RWPE1 (cell line): Measurements from ENCODE around the gene P3H2.
"Not testable (repeated sequence)": the region's sequence is repeated elsewhere in the genome, so short reads cannot be mapped to it uniquely, and the experiment has no call there.

Experiments
- CTCF ChIA-PET: fragments of 350-600 bp; sonication (Branson Sonifier 250); formaldehyde crosslinking; extraction: SDS; loops from one replicate; lab custom pipeline; 2021; lab: Yijun Ruan, JAX
- POLR2A ChIA-PET: fragments of 400-600 bp; formaldehyde crosslinking; extraction: SDS; loops from one replicate; lab custom pipeline; 2020; ENCODE audit warnings: antibody characterized with exemption; ENCODE audit not compliant: low non-redundant PET; lab: Yijun Ruan, JAX
- DNase-seq: peaks from one replicate; pipeline ENCODE4 v3.0.0; 2012; ENCODE audit warnings: low spot score
- H3K27ac ChIP-seq: fragments of 450-650 bp; 2 replicates; pipeline ENCODE4 v1.5.1; 2017
- CTCF ChIP-seq: fragments of 450-650 bp; conservative IDR thresholded peaks from 2 replicates; pipeline ENCODE4 v1.5.1; 2017; ENCODE audit warnings: low read depth, mild to moderate bottlenecking

The P3H2 gene

GRCh38 chr3:190120269-190121060, at the start of gene P3H2:
Gene P3H2, minus strand, starts transcription at chr3:190120897. Its CDS starts 166 bp downstream, at chr3:190120731.
- peak within 1 kb of the TSS; percentile 75 for H3K27ac ChIP-seq
- peak; percentile 72 for TF ChIP-seq CTCF
- CTCF ChIA-PET = interaction anchor here (0.5 to 1.3 kb wide), 8 partner anchors 22 to 740 kb away, joined by 3 to 9 read pairs (median 4); no protein-coding TSS in a partner anchor
- DNase-seq = peak; percentile 82
- POLR2A ChIA-PET = no interaction called here

GRCh38 chr3:190169877-190170276, 49.2 kb upstream of the P3H2 start:
- ChIA-PET CTCF (no interaction called here), POLR2A (no interaction called here)
- H3K27ac ChIP-seq = no peak overlapping the region
- TF ChIP-seq CTCF = no peak
- DNase-seq = no peak

GRCh38 chr3:190169243-190169642, 48.5 kb upstream of the P3H2 start:
- no peak for TF ChIP-seq CTCF
- H3K27ac ChIP-seq = no peak overlapping the region
- ChIA-PET CTCF (interaction anchor here (0.8 kb wide), 1 partner anchor 10 kb away, joined by 4 read pairs; no protein-coding TSS in a partner anchor), POLR2A (no interaction called here)
- DNase-seq = no peak

GRCh38 chr3:190167936-190168680, 47.4 kb upstream of the P3H2 start:
- POLR2A ChIA-PET = no interaction called here
- H3K27ac ChIP-seq = no peak overlapping the region
- TF ChIP-seq CTCF = no peak
- no peak for DNase-seq
- CTCF ChIA-PET = interaction anchor here (0.6 kb wide), 1 partner anchor 108 kb away, joined by 4 read pairs; no protein-coding TSS in a partner anchor

- CTCF ChIA-PET = no interaction called here
- no peak overlapping the region for H3K27ac ChIP-seq
- DNase-seq = no peak
- POLR2A ChIA-PET = no interaction called here
- TF ChIP-seq CTCF = no peak
These were observed 46.3 kb upstream of the P3H2 start for GRCh38 chr3:190166948-190167347.

- ChIA-PET CTCF (no interaction called here), POLR2A (no interaction called here)
- no peak overlapping the region for H3K27ac ChIP-seq
- TF ChIP-seq CTCF = no peak
- no peak for DNase-seq
These were observed 44.6 kb upstream of the P3H2 start for GRCh38 chr3:190165253-190165652.

- CTCF ChIA-PET, H3K27ac ChIP-seq, DNase-seq, POLR2A ChIA-PET: not testable (repeated sequence)
These were observed 41.3 kb upstream of the P3H2 start for GRCh38 chr3:190162013-190162412.
